HG03432 (cell line): Measurements from ENCODE around the gene NEK4.
A peak's percentile ranks its signal among the peaks of the same experiment; 100 is the strongest.
"Not testable (repeated sequence)": the region's sequence is repeated elsewhere in the genome, so short reads cannot be mapped to it uniquely, and the experiment has no call there.

Experiments used
- ATAC-seq: cut with Tn5 transposase; IDR thresholded peaks from one replicate; pipeline ENCODE4 v1.9.1; 2021; ENCODE audit warnings: mild to moderate bottlenecking, moderate library complexity; ENCODE audit not compliant: unreplicated experiment

NEK4 gene

GRCh38 chr3:52743152-52743551 is 27.6 kb downstream of the NEK4 start:
- no peak for ATAC-seq

GRCh38 chr3:52742418-52743041 is 28.2 kb downstream of the NEK4 start:
- no peak for ATAC-seq

GRCh38 chr3:52739730-52740129 is 31.0 kb downstream of the NEK4 start:
- ATAC-seq = no peak

- no peak for ATAC-seq
These were observed 37.4 kb downstream of the NEK4 start for GRCh38 chr3:52733256-52733891.

GRCh38 chr3:52731590-52731989 is 39.1 kb downstream of the NEK4 start:
- ATAC-seq = no peak

GRCh38 chr3:52730681-52731080 is 40.1 kb downstream of the NEK4 start:
- ATAC-seq = no peak

- ATAC-seq = not testable (repeated sequence)
These were observed 42.0 kb downstream of the NEK4 start for GRCh38 chr3:52728753-52729152.

- no peak for ATAC-seq
These were observed 46.2 kb downstream of the NEK4 start for GRCh38 chr3:52724511-52724910.

GRCh38 chr3:52723935-52724334 is 46.8 kb downstream of the NEK4 start:
- ATAC-seq = no peak

GRCh38 chr3:52722491-52722890 is 48.2 kb downstream of the NEK4 start:
- ATAC-seq = no peak

GRCh38 chr3:52721730-52722008 is 49.1 kb downstream of the NEK4 start:
- ATAC-seq = no peak

GRCh38 chr3:52721002-52721729 is 49.6 kb downstream of the NEK4 start:
- ATAC-seq = no peak

- no peak for ATAC-seq
These were observed 51.1 kb downstream of the NEK4 start for GRCh38 chr3:52719618-52720017.

GRCh38 chr3:52715714-52716305 is 54.9 kb downstream of the NEK4 start:
- no peak for ATAC-seq

GRCh38 chr3:52714335-52715302 is 56.1 kb downstream of the NEK4 start:
- no peak for ATAC-seq

GRCh38 chr3:52712291-52713212 is 58.2 kb downstream of the NEK4 start:
- ATAC-seq = no peak

- ATAC-seq = no peak
These were observed 60.2 kb downstream of the NEK4 start for GRCh38 chr3:52710512-52710911.

- ATAC-seq = no peak
These were observed 63.2 kb downstream of the NEK4 start for GRCh38 chr3:52707585-52707984.

- ATAC-seq = peak; percentile 88
These were observed 64.8 kb downstream of the NEK4 start, which contains the start of the genes GLT8D1 and SPCS1 for GRCh38 chr3:52705688-52706686. GLT8D1 (minus strand) TSS chr3:52705791; CDS start chr3:52700460, 5,331 bp downstream. SPCS1 (plus strand) TSS chr3:52706106; CDS start chr3:52706247, 141 bp downstream.
